H1 (cell line): Measurements from ENCODE around the gene ABTB1. TPM values are rescaled to one million over a fixed set of nuclear protein-coding genes. Genes with fewer than 3 reads are reported as not detected.

Experiments used
- CTCF ChIA-PET: fragments of 300-600 bp; sonication (Branson Sonifier 250); formaldehyde crosslinking; loops from one replicate; lab custom pipeline; 2021; ENCODE audit not compliant: partially characterized antibody; lab: Charles Lee
- POLR2A ChIA-PET: fragments of 300-600 bp; sonication (Branson Sonifier 250); formaldehyde crosslinking; loops from one replicate; lab custom pipeline; 2021; ENCODE audit warnings: inconsistent platforms; ENCODE audit not compliant: partially characterized antibody; lab: Charles Lee
- DNase-seq, 2 experiments: peaks; one replicate each; pipeline versions ENCODE4 v3.0.0 to v3.0.0-alpha.2; 2010 to 2022; ENCODE audit warnings: low spot score in 2 of 2, low read depth in 1 of 2, mixed read lengths in 1 of 2
- FAIRE-seq: peaks from 2 replicates; lab custom pipeline; 2011; peaks lifted over from hg19 to GRCh38; lab: Jason Lieb, UNC
- H2AFZ ChIP-seq: 2 replicates; pipeline ENCODE4 v1.8.1; 2012; ENCODE audit warnings: low read length, inconsistent platforms
- H2AK5ac ChIP-seq: 2 replicates; pipeline ENCODE4 v1.6.1; 2013; ENCODE audit warnings: low read depth, low read length
- H2BK120ac ChIP-seq: replicated peaks from 2 replicates; pipeline ENCODE3; 2013; ENCODE audit warnings: low read depth, low read length, inconsistent platforms
- H2BK12ac ChIP-seq: 2 replicates; pipeline ENCODE4 v1.6.1; 2013; ENCODE audit warnings: low read depth, low read length
- H2BK15ac ChIP-seq: 2 replicates; pipeline ENCODE4 v1.6.1; 2013; ENCODE audit warnings: low read length
- H2BK20ac ChIP-seq: 2 replicates; pipeline ENCODE4 v1.6.1; 2013; ENCODE audit warnings: low read length
- H2BK5ac ChIP-seq: 2 replicates; pipeline ENCODE4 v1.6.1; 2013; ENCODE audit warnings: low read depth, low read length
- H3K14ac ChIP-seq: 2 replicates; pipeline ENCODE4 v1.6.1; 2013; ENCODE audit warnings: inconsistent platforms; ENCODE audit not compliant: insufficient read length
- H3K18ac ChIP-seq: 2 replicates; pipeline ENCODE4 v1.6.1; 2013; ENCODE audit warnings: low read length; ENCODE audit errors: extremely low read depth
- H3K23ac ChIP-seq: 2 replicates; pipeline ENCODE4 v1.6.1; 2013; ENCODE audit warnings: inconsistent platforms; ENCODE audit not compliant: insufficient read length
- H3K23me2 ChIP-seq: 2 replicates; pipeline ENCODE4 v1.6.1; 2013; ENCODE audit warnings: low read depth, low read length
- H3K27ac ChIP-seq: 2 replicates; pipeline ENCODE4 v1.6.1; 2011; ENCODE audit warnings: low read depth, low read length, inconsistent platforms
- H3K27me3 ChIP-seq, 4 experiments: replicated peaks in 1 of 4; 1 replicate in 1 of 4; 2 replicates in 3 of 4; pipeline versions ENCODE4 v1.6.1 to v1.8.1; 2011 to 2013; ENCODE audit warnings: low read length in 3 of 4, mild to moderate bottlenecking in 3 of 4, inconsistent platforms in 2 of 4, mixed read lengths in 2 of 4, moderate library complexity in 1 of 4; ENCODE audit not compliant: control insufficient read depth in 3 of 4, insufficient read depth in 3 of 4; ENCODE audit errors: extremely low read depth in 1 of 4
- H3K36me3 ChIP-seq, 4 experiments: 2 replicates each; pipeline versions ENCODE4 v1.6.1 to v1.8.1; 2011 to 2013; ENCODE audit warnings: mild to moderate bottlenecking in 4 of 4, low read length in 3 of 4, moderate library complexity in 2 of 4, control low read depth in 1 of 4, inconsistent platforms in 1 of 4; ENCODE audit not compliant: insufficient read depth in 4 of 4, control insufficient read depth in 2 of 4
- H3K4ac ChIP-seq: replicated peaks from 2 replicates; pipeline ENCODE3; 2013; ENCODE audit warnings: low read length, low read depth, mixed read lengths, inconsistent platforms; ENCODE audit not compliant: insufficient read length
- H3K4me1 ChIP-seq, 4 experiments: replicated peaks in 1 of 4; 1 replicate in 1 of 4; 2 replicates in 3 of 4; pipeline versions ENCODE4 v1.6.1 to v1.8.1; 2011 to 2013; ENCODE audit warnings: low read length in 3 of 4, inconsistent platforms in 2 of 4, mixed read lengths in 1 of 4; ENCODE audit not compliant: insufficient read depth in 4 of 4, control insufficient read depth in 3 of 4
- H3K4me2 ChIP-seq, 2 experiments: 2 replicates each; pipeline versions ENCODE4 v1.6.1 to v1.8.1; 2011 to 2013; ENCODE audit warnings: low read depth in 2 of 2, low read length in 2 of 2, control low read depth in 1 of 2, inconsistent platforms in 1 of 2, mild to moderate bottlenecking in 1 of 2; ENCODE audit not compliant: insufficient read depth in 1 of 2
- H3K4me3 ChIP-seq, 4 experiments: fragments of 200-600, 300-600 bp in 1 of 4; sonication (generic), shearing (Covaris generic), sonication (Bioruptor Twin) in 1 of 4; 2 replicates each; pipeline versions ENCODE4 v1.5.1 to v1.8.1; 2011 to 2016; ENCODE audit warnings: low read length in 4 of 4, low read depth in 3 of 4, control low read depth in 2 of 4, inconsistent platforms in 2 of 4, mild to moderate bottlenecking in 2 of 4, mixed read lengths in 1 of 4, moderate library complexity in 1 of 4; ENCODE audit not compliant: insufficient read depth in 2 of 4; ENCODE audit errors: extremely low read depth in 1 of 4
- H3K56ac ChIP-seq: replicated peaks from 2 replicates; pipeline ENCODE3; 2013; ENCODE audit warnings: low read depth, mild to moderate bottlenecking, mixed read lengths, low read length, inconsistent platforms; ENCODE audit not compliant: insufficient read length
- H3K79me1 ChIP-seq: 2 replicates; pipeline ENCODE4 v1.6.1; 2013; ENCODE audit warnings: low read depth, low read length, control low read depth
- H3K79me2 ChIP-seq, 2 experiments: 2 replicates each; pipeline versions ENCODE4 v1.6.1 to v1.8.1; 2012 to 2013; ENCODE audit warnings: low read length in 2 of 2, mild to moderate bottlenecking in 2 of 2, inconsistent platforms in 1 of 2; ENCODE audit not compliant: insufficient read depth in 2 of 2, control insufficient read depth in 1 of 2
- H3K9ac ChIP-seq, 4 experiments: replicated peaks in 1 of 4; 1 replicate in 1 of 4; 2 replicates in 3 of 4; pipeline versions ENCODE4 v1.6.1 to v1.8.1; 2011 to 2013; ENCODE audit warnings: low read depth in 3 of 4, low read length in 3 of 4, control low read depth in 2 of 4, mild to moderate bottlenecking in 2 of 4, moderate library complexity in 2 of 4, inconsistent platforms in 1 of 4; ENCODE audit errors: extremely low read depth in 1 of 4
- H3K9me3 ChIP-seq, 2 experiments: 2 replicates each; pipeline versions ENCODE4 v1.6.1 to v1.8.1; 2012 to 2013; ENCODE audit warnings: mild to moderate bottlenecking in 2 of 2, moderate library complexity in 2 of 2, control low read depth in 1 of 2, inconsistent platforms in 1 of 2, low read depth in 1 of 2, low read length in 1 of 2, mixed read lengths in 1 of 2; ENCODE audit not compliant: insufficient read depth in 2 of 2
- H4K20me1 ChIP-seq, 2 experiments: replicated peaks in 1 of 2; 2 replicates each; pipeline versions ENCODE3 to v1.8.1; 2011 to 2013; ENCODE audit warnings: inconsistent platforms in 2 of 2, low read length in 2 of 2, mild to moderate bottlenecking in 1 of 2; ENCODE audit not compliant: insufficient read depth in 2 of 2, control insufficient read depth in 1 of 2
- H4K5ac ChIP-seq: 2 replicates; pipeline ENCODE4 v1.6.1; 2013; ENCODE audit warnings: low read length, low read depth, mixed read lengths, inconsistent platforms; ENCODE audit not compliant: insufficient read length
- H4K8ac ChIP-seq: 2 replicates; pipeline ENCODE4 v1.8.0; 2013; ENCODE audit warnings: mild to moderate bottlenecking, moderate library complexity, low read length, inconsistent platforms; ENCODE audit not compliant: insufficient read depth; ENCODE audit errors: extremely low read depth
- H4K91ac ChIP-seq: replicated peaks from 2 replicates; pipeline ENCODE3; 2013; ENCODE audit warnings: low read length, mixed read lengths, inconsistent platforms; ENCODE audit not compliant: insufficient read length
- CREB1 ChIP-seq: IDR thresholded peaks from 2 replicates; pipeline ENCODE4 v1.6.1; 2012; ENCODE audit warnings: inconsistent platforms
- E2F6 ChIP-seq: IDR thresholded peaks from 2 replicates; pipeline ENCODE4 v1.6.1; 2012; ENCODE audit warnings: inconsistent platforms
- EP300 ChIP-seq, 2 experiments: IDR thresholded peaks; 1 replicate in 1 of 2; 2 replicates in 1 of 2; pipeline ENCODE4 v1.6.1; 2011 to 2012; ENCODE audit warnings: low read depth in 2 of 2, low read length in 2 of 2, mild to moderate bottlenecking in 2 of 2, borderline replicate concordance in 1 of 2, inconsistent platforms in 1 of 2, moderate library complexity in 1 of 2
- NANOG ChIP-seq: IDR thresholded peaks from 2 replicates; pipeline ENCODE4 v1.6.1; 2011; ENCODE audit warnings: low read length, low read depth, mild to moderate bottlenecking, inconsistent platforms; ENCODE audit not compliant: insufficient read depth, poor library complexity, severe bottlenecking
- POLR2A ChIP-seq, 2 experiments: IDR thresholded peaks; 1 replicate in 1 of 2; 2 replicates in 1 of 2; pipeline ENCODE4 v1.6.1; 2011; ENCODE audit warnings: low read depth in 2 of 2, low read length in 2 of 2, mild to moderate bottlenecking in 2 of 2; ENCODE audit errors: control extremely low read depth in 1 of 2
- RBBP5 ChIP-seq: IDR thresholded peaks from 2 replicates; pipeline ENCODE4 v1.7.1; 2012; ENCODE audit warnings: low read depth, mild to moderate bottlenecking, inconsistent platforms, low read length, moderate library complexity, borderline replicate concordance
- RFX5 ChIP-seq: IDR thresholded peaks from 2 replicates; pipeline ENCODE4 v1.6.1; 2011; ENCODE audit warnings: low read depth, low read length, improper control_type of control experiment, borderline replicate concordance
- SIX5 ChIP-seq: IDR thresholded peaks from 2 replicates; pipeline ENCODE4 v1.6.1; 2011; ENCODE audit warnings: mild to moderate bottlenecking, low read depth, low read length
- TEAD4 ChIP-seq: IDR thresholded peaks from 2 replicates; pipeline ENCODE4 v1.6.1; 2012; ENCODE audit warnings: low read depth, low read length, inconsistent platforms, mixed read lengths
- USF2 ChIP-seq: IDR thresholded peaks from 2 replicates; pipeline ENCODE4 v1.6.1; 2011; ENCODE audit warnings: low read length, improper control_type of control experiment
- WGBS, 2 experiments: shearing (Covaris generic) in 1 of 2; methylation state at CpG; one replicate each; pipeline versions ENCODE4 v1.1.6 to v1.1.7; 2013 to 2015; ENCODE audit warnings: low lambda C conversion rate in 2 of 2, mixed read lengths in 2 of 2, inconsistent platforms in 1 of 2, low coverage in 1 of 2, missing lambda C conversion rate in 1 of 2; ENCODE audit not compliant: insufficient replicate concordance in 2 of 2, insufficient coverage in 1 of 2, insufficient read length in 1 of 2; ENCODE audit errors: extremely low coverage in 1 of 2, missing lambda C conversion rate in 1 of 2; 5-methylcytosine and 5-hydroxymethylcytosine counted together
- polyA plus RNA-seq, 7 experiments: library from polyadenylated mRNA; depleted of rRNA in 3 of 7; stranded (reverse) in 5 of 7; unstranded in 2 of 7; fragments of >200 nt in 5 of 7; fragments of 200-250 nt in 2 of 7; gene quantifications; 1 replicate in 5 of 7; 2 replicates in 1 of 7; 4 replicates in 1 of 7; pipeline versions ENCODE4 v1.2.1 to v1.2.3, GENCODE V29; 2011 to 2013; ENCODE audit warnings: missing spikeins in 2 of 7, mixed read lengths in 2 of 7
- total RNA-seq: library from RNA; stranded (reverse); fragmentation: NEBNext Ultra II Directional; extraction: Animal tissue kit (Norgen Biotek cat#: 25700); gene quantifications from 2 replicates; pipeline ENCODE4 v1.2.1, GENCODE V29; 2021

The ABTB1 gene
- total and polyA plus RNA-seq, 2 of the 8 experiments (the other 6 are each of a cell fraction or from before 2014, with no cell fraction given) = 7.1 to 9.4 TPM

- ChIA-PET POLR2A (interaction anchor here (1.1 to 1.2 kb wide), 2 partner anchors 9 to 15 kb away, joined by 3 to 4 read pairs; no protein-coding TSS in a partner anchor), CTCF (interaction anchor here (1.0 to 1.3 kb wide), 3 partner anchors 8 to 64 kb away, joined by 3 read pairs; no protein-coding TSS in a partner anchor)
- FAIRE-seq (no peak), DNase-seq (no peak)
- H3K23ac ChIP-seq = peak overlapping the region; percentile 59
- peaks cover 0 to 7% (median under 1%) of the 10 kb centered on the region in 4 experiments; a peak in 1 of 8 replicates for H3K36me3 ChIP-seq
- H2BK5ac ChIP-seq = no peak overlapping the region
- no peaks in the 10 kb centered on the region for H3K27me3 ChIP-seq
- H3K4ac ChIP-seq = no peak overlapping the region
- H4K5ac ChIP-seq = no peak overlapping the region
- no peak overlapping the region for H3K56ac ChIP-seq
- no peak overlapping the region for H3K14ac ChIP-seq
- no peaks in the 10 kb centered on the region; the same call in 1 of the 2 replicates for H3K79me1 ChIP-seq
- no peak overlapping the region for H2BK12ac ChIP-seq
- no peak overlapping the region for H2AFZ ChIP-seq
- no peaks in the 10 kb centered on the region for H3K79me2 ChIP-seq
- H4K8ac ChIP-seq = no peak overlapping the region; the same call in 1 of the 2 replicates
- no peak overlapping the region for H2BK20ac ChIP-seq
- H4K20me1 ChIP-seq = no peaks in the 10 kb centered on the region
- no peak overlapping the region for H3K27ac ChIP-seq
- H3K4me1 ChIP-seq = peaks cover 0 to 4% (median 2%) of the 10 kb centered on the region in 4 experiments; a peak in 2 of 7 replicates
- H4K91ac ChIP-seq = no peak overlapping the region
- no peak overlapping the region for H3K18ac ChIP-seq
- H2BK15ac ChIP-seq = no peak overlapping the region
- H3K4me2 ChIP-seq = no peak overlapping the region
- no peaks in the 10 kb centered on the region for H3K23me2 ChIP-seq
- H3K9me3 ChIP-seq = no peaks in the 10 kb centered on the region
- H3K9ac ChIP-seq = no peak overlapping the region
- H2AK5ac ChIP-seq = no peak overlapping the region
- H3K4me3 ChIP-seq = no peak overlapping the region
- no peak overlapping the region for H2BK120ac ChIP-seq
- 85% methylated on average over 5 of the region's 5 CpGs; no CpG with 5 or more reads in 1 of the 2 experiments for WGBS, 2 experiments
- TF ChIP-seq USF2 (no peak), RFX5 (no peak), CREB1 (no peak), TEAD4 (no peak), EP300 (IDR thresholded peaks at IDR 0.05; ENCODE audit: borderline replicate concordance in 1 of 2, low read depth in 2 of 2, low read length in 2 of 2) (no peak), RBBP5 (no peak), NANOG (no peak), E2F6 (no peak), SIX5 (no peak), POLR2A (IDR thresholded peaks at IDR 0.05; ENCODE audit: control extremely low read depth in 1 of 2, low read depth in 2 of 2, low read length in 2 of 2) (no peak)
Observed at GRCh38 chr3:127639173-127640041, 33.3 kb upstream of the ABTB1 start.
